Stimulated activated CD8-positive, alpha-beta memory T cell treated with anti-CD3 and anti-CD28 coated beads, Interleukin-15, amount 100 ng/mL, for 1 hour (primary cell): ENCODE results near the gene ETDB.
"Not testable (repeated sequence)": the region's sequence is repeated elsewhere in the genome, so short reads cannot be mapped to it uniquely, and the experiment has no call there.

Experiments used
- DNase-seq: peaks from one replicate; pipeline ENCODE4 v3.0.0-alpha.2; 2020; ENCODE audit warnings: low read depth

The ETDB gene

DNA sequence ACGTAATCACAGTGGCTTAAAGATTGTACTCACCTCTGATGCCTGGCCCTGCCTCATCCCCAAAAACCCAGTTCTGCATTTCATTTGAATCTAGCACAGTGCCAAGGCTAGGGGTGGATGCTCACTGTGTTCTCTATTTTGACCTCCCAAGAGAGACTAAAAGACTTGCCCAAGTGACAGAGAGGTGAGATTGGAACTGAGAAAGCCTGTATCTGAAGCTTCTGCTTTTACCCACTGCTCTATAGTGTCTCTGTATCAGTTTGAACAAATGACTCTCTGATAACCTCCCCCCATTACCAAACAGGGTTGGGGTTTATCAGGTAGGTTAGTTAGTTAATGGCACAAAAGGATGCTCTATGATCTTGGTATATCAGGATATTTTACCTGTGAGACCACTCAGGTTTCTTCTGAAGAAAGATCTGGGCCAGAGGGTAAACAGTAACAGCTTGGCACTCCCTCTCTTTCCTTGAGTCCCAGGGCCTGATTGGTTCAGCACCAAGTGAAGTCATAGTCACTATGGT lies at the start of gene ETDB:
Gene ETDB, minus strand, starts transcription at position 471 of the 521 bp plus-strand sequence. CDS start 1,265 bp downstream, outside the sequence.
- DNase-seq = not testable (repeated sequence)

DNA sequence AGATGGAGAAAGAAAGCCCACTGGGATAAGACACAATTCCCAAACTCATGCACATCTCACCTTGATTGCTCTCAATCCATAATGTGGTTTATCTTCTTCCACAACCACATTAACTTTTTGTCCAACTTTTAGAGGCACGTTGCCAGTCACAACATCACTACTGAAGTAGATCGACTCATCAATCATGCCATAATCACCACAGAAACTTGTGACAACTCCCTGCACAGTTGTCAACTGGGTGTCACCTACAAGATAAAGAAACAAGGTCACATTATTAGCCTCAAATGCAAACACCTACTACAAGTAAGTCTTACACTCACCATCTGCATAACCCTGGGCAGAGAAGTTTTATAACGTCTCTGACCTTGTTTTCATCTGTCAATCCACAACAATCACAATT lies 49.2 kb upstream of the ETDB start:
- DNase-seq = not testable (repeated sequence)

DNA sequence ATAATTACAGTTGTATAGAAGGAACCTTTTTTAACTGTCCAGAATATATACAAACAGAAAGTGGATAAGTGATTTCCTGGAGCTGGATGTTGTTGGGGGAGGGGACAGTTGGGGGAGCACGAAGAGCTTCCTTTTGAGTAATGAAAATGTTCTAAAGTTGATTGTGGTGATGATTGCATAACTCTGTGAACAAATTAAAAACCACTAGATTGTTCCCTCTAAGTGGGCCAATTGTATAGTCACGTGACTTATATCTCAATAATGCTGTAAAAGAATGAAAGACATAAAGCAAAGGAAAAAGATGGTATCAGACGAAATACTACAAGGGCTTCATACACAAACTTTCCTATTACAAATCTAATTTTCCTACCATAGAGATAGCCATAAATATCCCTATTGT lies 48.2 kb upstream of the ETDB start:
- no peak for DNase-seq

DNA sequence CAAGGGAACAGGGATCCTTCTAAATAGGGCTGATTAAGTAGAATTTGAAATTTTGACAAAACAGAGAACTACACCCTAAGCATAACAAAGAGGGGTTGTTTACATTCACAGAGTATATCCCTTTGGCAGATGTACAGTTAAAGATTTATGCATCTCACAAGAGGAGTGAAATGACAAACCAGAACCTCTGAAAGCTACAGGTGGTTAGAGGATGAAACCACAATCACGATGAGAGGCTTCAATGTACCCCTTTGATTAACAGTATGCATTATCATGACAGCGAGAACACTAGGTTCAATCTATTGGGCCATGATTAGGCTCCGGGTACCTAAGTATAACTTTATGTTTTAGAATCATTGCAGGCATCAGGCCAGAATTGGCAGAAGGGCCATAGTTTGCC lies 34.4 kb upstream of the ETDB start:
- not testable (repeated sequence) for DNase-seq

DNA sequence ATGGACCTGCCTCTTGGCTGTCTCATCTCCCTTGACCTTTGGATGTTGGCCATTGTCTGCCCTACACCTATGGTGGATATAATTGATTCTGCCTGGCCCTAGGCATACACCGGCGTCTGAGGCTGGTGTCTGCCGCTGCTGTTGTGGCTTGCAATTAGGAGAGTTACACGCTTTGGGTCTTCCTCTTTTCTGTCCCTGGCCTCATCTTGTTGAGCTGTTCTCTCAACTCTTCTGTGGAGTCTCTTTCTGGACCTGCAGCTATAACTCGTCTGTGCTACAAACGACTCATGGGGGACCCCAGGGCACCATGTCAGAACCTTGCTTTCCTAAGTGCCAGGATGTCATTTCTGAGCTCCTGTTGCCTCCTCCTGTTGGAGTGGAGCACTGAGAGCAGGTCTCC lies 5.8 kb upstream of the ETDB start:
- DNase-seq = not testable (repeated sequence)

DNA sequence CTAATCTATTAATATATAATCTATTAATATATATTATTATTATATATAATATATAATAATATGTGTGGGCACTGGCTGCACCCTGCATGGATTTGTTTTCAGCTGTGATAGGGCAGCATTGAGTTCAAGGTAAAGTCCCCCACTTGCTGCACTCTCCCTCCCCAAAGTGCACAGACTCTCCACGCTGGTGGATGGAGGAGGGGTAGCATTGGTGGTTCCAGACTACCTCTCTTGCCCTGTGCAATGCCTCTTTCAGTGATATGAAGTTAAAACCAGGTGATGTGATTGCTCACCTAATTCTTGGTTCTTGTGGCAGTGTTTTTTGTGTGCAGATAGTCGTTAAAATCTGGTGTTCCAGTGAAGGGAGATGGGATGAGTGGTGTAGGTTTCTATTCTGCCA lies 4.3 kb downstream of the ETDB start:
- DNase-seq = not testable (repeated sequence)

DNA sequence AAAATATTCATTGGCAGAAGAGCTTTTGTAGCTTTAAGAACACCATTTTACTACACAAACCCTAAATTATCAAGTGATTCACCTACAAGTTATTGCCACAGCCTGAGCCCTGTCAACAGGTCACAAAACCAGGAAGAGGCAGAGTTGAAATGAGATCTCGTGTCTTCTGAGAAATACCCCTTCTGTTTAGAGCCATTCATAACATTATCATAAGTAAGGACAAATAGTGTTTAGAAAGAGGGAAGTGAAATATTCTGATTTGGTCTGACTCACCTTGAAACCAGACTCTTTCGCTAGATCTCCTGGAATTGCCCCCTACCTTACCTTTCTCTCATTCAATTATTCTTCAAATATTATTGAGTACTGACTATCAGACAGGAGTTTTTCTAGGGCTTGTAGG lies 5.9 kb downstream of the ETDB start:
- DNase-seq = no peak

DNA sequence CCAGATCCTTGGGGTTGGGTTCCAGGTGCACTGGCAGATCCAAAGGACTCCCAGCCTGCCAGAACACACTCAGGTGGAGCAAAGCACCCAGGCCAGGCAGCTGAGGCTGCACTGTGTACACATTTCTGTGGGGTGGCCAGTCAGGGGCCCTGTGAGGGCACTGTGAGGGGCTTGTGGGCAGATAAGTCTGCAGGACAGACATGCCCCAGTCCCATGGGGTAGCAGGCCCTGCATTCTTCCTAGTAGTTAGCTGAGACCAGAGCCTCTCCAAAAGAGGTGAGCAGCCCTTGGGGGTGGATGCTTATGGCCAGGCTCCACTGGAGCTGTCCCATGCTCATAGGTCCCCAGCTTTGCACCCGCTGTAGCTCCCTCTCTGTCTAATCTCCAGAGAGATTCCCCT lies 7.6 kb downstream of the ETDB start:
- no peak for DNase-seq

DNA sequence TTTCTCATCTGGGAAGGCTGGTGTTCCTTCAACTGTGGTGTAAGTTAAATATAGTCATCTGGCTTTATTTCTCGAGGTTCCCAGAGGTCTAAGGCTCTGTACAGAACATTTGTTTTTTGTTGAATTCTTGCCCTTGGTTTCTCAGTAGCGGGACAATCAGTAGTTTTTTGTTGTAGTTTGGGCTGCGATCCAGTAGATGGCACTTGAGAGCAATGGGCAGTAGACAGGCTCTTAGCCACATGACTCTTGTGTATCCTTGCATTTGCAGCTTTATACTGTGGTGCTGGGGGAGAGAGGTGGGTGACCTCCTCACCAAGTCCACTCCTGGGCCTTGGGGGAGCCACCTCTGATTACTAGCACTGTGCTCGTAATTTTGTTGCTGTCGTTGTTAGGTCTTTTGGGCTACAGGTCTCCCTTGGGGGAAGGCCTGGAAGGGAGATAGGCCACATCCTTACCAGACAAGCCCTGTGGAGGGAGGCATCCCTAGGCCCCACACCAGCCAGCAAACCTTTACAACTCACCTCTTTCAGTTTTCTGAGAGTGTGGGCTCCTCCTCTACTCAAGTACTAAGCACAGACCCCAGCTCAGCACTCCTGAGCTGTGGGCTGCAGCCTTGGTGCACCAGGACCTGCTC lies 8.1 kb downstream of the ETDB start:
- no peak for DNase-seq

DNA sequence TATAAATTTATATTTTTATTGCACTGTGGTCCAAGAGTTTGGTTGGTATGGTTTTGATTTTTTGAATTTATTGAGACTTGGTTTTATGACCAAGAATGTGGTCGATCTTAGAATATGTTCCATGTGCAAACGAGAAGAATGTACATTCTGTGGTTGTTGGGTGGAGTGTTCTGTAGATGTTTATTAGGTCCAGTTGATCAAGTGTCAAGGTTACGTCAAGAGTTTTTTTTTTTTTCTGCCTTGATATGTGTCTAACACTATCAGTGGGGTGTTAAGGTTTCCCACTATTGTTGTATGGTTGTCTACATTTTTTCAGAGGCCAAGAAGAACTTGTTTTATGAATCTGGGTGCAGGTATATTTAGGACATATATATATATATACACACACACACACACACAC lies 10.8 kb downstream of the ETDB start:
- no peak for DNase-seq

DNA sequence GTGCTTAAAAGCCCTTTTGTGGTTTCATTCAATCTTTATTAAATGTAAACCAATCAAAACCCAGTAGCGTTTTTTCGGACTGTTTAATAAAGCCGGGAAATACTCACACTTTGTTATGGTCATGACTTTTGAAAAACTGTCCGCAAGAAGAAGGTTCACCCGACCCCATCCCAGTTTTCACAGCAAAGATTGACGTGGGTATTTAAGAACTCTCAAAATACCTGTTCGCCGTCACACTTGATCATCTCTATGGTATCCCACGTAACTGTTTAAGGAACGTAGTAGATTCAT lies 20.9 kb downstream of the ETDB start:
- no peak for DNase-seq

DNA sequence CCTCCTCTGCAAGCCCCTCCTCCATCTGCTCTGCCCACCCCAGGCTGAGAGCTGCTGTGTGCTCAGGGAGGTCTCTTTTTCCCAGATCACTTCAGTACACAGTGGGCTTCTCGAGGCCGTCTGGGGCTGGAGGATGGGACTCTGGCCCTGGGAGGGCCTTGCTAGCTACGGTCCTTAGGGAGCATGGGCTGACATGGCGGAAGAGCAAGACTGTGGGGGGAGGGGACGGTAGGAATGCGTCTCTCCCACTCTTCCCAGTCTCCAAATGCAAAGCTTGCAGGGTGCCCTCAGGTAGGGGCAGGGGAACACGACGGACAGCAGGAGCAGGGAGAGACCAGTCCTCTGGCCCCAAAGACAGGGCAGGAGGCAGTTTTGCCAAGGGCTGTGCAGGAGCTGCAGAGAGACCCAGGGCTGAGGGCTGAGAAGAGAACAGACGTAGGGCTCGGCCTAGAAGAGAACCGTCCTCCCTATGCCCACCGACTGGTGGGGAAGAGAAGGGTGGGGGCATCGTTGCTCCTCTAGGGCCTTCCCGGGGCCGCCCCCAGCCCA lies 23.1 kb downstream of the ETDB start:
- not testable (repeated sequence) for DNase-seq

DNA sequence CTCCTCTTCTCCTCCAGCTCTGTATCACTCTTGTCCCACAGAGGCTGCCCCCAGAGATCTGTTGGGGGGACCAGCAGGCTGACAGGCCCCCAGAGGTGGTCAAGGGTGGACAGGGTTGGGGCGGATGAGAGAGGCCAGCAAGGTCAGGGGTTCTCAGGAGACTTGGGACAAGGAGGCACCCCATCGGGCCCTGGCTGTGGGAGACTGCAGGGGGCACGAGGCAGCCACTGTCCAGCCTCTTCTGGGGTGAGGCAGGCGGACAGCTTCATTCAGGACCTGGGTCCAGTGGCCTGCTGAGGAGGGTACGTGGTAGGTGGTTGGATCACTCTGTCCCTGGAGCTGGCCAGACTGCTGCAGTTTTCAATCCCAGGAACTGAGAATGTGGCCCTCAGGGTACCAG lies 24.6 kb downstream of the ETDB start:
- no peak for DNase-seq

DNA sequence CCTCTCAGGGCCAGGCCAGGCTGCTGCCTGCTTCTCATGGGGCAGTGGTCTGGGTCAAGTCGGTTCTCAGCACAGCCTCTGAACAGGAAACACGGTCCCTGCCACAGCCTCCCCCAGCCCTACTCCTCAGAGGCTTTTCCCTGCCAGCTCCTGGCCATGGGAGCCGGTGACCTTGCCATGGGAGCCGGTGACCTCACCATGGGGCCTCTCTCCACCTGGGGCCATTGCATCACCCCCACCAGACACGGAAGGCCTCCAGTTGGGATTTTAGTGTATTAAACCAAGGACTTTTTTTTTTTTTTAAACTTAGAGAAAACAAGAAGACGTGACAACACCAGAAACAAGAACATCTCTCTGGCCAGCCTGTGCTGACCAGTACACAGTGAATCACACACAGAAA lies 25.6 kb downstream of the ETDB start:
- no peak for DNase-seq

DNA sequence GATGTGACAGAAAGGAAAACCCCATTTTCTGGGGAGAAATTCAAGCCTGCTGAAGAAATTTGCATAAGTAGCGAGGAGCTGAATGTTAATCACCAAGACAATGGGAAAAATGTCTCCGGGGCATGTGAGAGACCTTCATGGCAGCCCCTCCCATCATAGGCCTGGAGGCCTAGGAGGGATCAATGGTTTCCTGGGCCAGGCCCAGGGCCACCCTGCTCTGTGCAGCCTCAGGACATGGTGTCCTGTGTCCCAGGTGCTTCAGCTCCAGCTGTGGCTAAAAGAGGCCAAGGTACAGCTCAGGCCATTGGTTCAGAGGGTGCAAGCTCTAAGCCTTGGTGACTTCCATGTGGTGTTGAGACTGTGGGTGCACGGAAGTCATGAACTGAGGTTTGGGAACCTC lies 31.2 kb downstream of the ETDB start:
- DNase-seq = no peak

DNA sequence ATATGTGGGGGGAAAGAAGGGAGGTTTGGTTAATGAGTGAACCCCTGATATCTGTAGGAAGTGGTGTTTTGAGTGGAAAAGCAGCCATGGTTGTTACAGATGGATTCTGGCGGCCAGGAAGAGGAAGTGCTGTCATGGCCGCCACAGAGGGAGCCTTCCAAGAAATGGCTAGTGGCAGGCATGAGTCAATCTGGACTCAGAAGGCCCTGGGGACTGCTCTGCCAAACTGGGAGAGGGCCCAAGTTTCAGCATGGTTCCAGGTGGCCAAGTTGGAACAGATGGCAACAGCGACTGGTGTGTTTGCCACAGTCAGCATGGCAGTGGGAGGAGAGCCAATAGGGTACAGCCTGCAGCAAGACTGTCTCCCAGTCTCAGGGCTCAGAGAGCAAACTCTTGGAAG lies 32.5 kb downstream of the ETDB start:
- no peak for DNase-seq

DNA sequence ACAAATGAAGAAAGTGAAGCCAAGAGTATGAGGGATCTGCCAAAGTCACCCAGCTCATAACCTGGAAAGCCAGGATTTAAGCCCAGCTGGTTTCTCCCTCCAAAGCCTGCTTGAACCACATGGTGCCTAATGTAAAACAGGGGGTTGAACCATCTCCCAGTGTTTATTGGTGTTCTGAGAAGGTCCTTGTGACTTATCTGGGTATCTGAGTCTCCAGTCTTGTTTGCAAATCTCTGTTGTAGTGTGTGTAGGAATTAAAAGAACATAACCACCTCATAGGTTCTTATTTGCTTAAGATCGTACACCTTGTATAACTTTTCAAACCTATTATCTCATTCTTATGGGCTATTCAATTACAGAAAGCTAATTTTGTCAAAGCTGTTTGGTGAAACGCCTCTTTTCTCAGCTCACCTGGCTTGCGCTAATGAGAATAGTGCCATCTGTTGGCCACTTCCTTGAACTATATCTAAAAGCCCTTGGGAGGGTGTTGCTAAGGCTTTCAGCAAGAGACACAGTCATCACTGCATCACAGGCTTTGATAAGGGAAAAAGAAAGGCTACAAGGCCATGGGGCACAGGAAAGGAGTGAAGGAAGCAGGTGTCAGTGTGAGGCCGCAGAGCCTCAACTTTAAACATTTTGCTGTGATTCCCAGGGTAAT lies 34.0 kb downstream of the ETDB start:
- no peak for DNase-seq

DNA sequence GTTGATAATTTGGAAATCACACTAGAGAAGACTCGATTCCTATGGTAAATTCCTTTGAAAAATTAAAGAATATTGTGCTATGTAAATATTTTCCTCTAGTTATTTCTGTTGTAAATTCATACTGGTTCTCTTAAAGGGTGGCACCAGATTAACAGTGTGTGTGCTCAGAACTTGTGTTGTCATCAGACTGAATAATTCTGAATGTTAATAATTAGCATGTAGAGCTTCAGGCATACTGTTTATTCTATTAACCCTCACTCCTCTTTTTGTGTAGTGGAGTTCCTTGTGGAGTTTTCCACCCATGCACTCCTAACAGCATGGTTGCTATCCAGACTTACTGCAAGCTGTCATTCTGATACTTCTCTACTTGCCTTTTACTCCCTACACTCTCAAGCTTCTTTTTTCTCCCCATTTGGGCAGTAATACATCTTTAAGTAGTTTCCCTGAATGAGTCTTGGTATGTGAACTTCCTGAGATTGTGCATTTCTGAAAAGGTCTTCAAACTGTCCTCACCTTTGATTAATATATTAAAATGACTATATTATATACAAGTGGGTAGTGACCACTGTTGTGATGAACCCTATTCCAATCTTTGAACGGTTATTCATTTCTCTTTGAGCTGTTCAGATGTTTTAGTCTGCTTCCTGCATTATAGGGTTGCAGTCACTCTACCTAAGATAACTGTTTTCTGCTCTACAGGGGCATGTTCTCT lies 38.5 kb downstream of the ETDB start:
- no peak for DNase-seq
